T-helper 2 cell (primary cell): ENCODE measurements around the gene C3orf52.

Experiments
- DNase-seq, 5 experiments: peaks; one replicate each; pipeline versions ENCODE4 v3.0.0 to v3.0.0-alpha.2; 2012 to 2022

The C3orf52 gene

GRCh38 chr3:112119962-112120836 is 34.0 kb downstream of the C3orf52 start:
- peak in 1 of 5 experiments; percentile 71 for DNase-seq

GRCh38 chr3:112121577-112122547 is 35.7 kb downstream of the C3orf52 start:
- no peak for DNase-seq

GRCh38 chr3:112122870-112123269 is 36.7 kb downstream of the C3orf52 start:
- DNase-seq, result no peak

GRCh38 chr3:112123548-112123947 is 37.4 kb downstream of the C3orf52 start:
- DNase-seq, result no peak

GRCh38 chr3:112124907-112125607 is 38.9 kb downstream of the C3orf52 start:
- no peak for DNase-seq

GRCh38 chr3:112126511-112126911 is 40.3 kb downstream of the C3orf52 start:
- peak in 1 of 5 experiments; percentile 47 for DNase-seq

GRCh38 chr3:112127522-112128494 is 41.6 kb downstream of the C3orf52 start:
- DNase-seq, result peak in 1 of 5 experiments; percentile 59

- DNase-seq, result peak in 4 of 5 experiments; percentile 22 to 89 (median 46)
Observed at GRCh38 chr3:112128843-112129727, 42.9 kb downstream of the C3orf52 start.

GRCh38 chr3:112129925-112130637 is 43.9 kb downstream of the C3orf52 start:
- no peak for DNase-seq

GRCh38 chr3:112130638-112130993 is 44.4 kb downstream of the C3orf52 start:
- no peak for DNase-seq

GRCh38 chr3:112131111-112131510 is 44.9 kb downstream of the C3orf52 start:
- DNase-seq, result no peak

GRCh38 chr3:112132088-112132487 is 45.9 kb downstream of the C3orf52 start:
- no peak for DNase-seq

GRCh38 chr3:112132554-112132953 is 46.4 kb downstream of the C3orf52 start:
- DNase-seq, result no peak

GRCh38 chr3:112132975-112133448 is 46.8 kb downstream of the C3orf52 start, which contains the start of gene GCSAM:
Gene GCSAM (minus strand): TSS chr3:112133248. CDS start chr3:112133120, 128 bp downstream.
- peak in 4 of 5 experiments; percentile 30 to 90 (median 50) for DNase-seq

GRCh38 chr3:112133626-112134334 is 47.6 kb downstream of the C3orf52 start:
- DNase-seq, result no peak

GRCh38 chr3:112134335-112135124 is 48.3 kb downstream of the C3orf52 start:
- peak in 3 of 5 experiments; percentile 17 to 88 (median 22) for DNase-seq

- no peak for DNase-seq
Observed at GRCh38 chr3:112136046-112136445, 49.9 kb downstream of the C3orf52 start.
